Measurements from ENCODE around the gene LAMA2. TPM values are rescaled to one million over a fixed set of nuclear protein-coding genes. Genes with fewer than 3 reads are reported as not detected.
"Not testable (repeated sequence)": the region's sequence is repeated elsewhere in the genome, so short reads cannot be mapped to it uniquely, and the experiment has no call there.

The LAMA2 gene
- total and polyA plus RNA-seq, 7 donors, result 0.46 to 131 (median 59.6) TPM

DNA sequence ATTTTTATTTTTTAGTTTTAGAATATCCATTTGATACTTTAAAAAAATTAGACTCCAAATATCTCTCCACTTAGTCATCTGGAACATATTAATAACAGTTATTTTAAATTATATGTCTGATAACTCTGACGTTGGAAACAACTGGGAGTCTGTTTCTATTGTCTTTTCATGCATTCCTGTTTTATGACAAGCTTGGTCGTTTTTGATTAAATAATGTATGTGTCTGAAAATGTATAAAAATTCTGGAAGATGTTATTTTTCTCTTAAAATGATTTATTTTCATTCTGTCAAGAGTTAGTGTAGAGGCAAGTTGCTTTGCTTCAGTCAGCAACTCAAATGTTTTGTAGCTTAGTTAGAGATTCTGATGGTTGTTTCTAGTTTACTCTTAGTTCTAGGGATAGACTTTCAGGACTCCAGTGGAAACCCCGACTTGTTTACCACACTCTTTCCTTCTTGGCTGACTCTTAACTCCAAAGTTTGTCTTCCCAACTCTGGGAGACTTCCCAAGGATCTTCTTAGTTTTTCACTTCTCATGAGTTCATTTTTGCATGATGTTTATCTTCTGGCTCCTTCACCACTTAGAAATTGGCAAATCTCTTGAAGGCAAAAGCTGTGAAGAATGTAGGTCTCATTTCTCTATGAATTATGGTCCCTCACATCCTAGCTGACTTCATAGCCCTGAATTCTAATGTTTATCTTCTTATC lies 190.9 kb downstream of the LAMA2 start:
- H3K27ac ChIP-seq, result peak overlapping the region in 1 of 4 donors; percentile 9
- H3K36me3 ChIP-seq, result no peaks in the 10 kb centered on the region
- H3K27me3 ChIP-seq, result no peaks in the 10 kb centered on the region
- no peak for TF ChIP-seq POLR2AphosphoS5 (IDR thresholded peaks at IDR 0.05)
- H3K4me1 ChIP-seq, result peaks cover 0 to 6% (median 3%) of the 10 kb centered on the region in 4 donors
- no peaks in the 10 kb centered on the region for H3K9me3 ChIP-seq
- 41 to 51% methylated on average over 3 of the region's 3 CpGs for WGBS, 2 donors
- no peak overlapping the region for H3K4me3 ChIP-seq
- DNase-seq, result no peak
- intact Hi-C loops (cut with DNase I), result no loop called here

GRCh38 chr6:129084406-129084805 lies 201.5 kb downstream of the LAMA2 start:
- DNase-seq, result no peak
- Histone ChIP-seq H3K4me3 (no peak overlapping the region), H3K9me3 (no peaks in the 10 kb centered on the region), H3K27ac (no peak overlapping the region), H3K36me3 (no peaks in the 10 kb centered on the region), H3K27me3 (no peaks in the 10 kb centered on the region), H3K4me1 (no peaks in the 10 kb centered on the region)
- intact Hi-C loops (cut with DNase I), result no loop called here
- TF ChIP-seq EP300 (IDR thresholded peaks at IDR 0.05) (no peak), POLR2A (IDR thresholded peaks at IDR 0.05) (no peak), POLR2AphosphoS5 (IDR thresholded peaks at IDR 0.05) (no peak)
- TF ChIP-seq, protein P1, sequence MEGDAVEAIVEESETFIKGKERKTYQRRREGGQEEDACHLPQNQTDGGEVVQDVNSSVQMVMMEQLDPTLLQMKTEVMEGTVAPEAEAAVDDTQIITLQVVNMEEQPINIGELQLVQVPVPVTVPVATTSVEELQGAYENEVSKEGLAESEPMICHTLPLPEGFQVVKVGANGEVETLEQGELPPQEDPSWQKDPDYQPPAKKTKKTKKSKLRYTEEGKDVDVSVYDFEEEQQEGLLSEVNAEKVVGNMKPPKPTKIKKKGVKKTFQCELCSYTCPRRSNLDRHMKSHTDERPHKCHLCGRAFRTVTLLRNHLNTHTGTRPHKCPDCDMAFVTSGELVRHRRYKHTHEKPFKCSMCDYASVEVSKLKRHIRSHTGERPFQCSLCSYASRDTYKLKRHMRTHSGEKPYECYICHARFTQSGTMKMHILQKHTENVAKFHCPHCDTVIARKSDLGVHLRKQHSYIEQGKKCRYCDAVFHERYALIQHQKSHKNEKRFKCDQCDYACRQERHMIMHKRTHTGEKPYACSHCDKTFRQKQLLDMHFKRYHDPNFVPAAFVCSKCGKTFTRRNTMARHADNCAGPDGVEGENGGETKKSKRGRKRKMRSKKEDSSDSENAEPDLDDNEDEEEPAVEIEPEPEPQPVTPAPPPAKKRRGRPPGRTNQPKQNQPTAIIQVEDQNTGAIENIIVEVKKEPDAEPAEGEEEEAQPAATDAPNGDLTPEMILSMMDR (IDR thresholded peaks at IDR 0.05), result no peak

GRCh38 chr6:129088481-129088880 lies 205.5 kb downstream of the LAMA2 start:
- intact Hi-C loops (cut with DNase I); H3K4me3 ChIP-seq; DNase-seq; H3K27me3 ChIP-seq; H3K4me1 ChIP-seq; H3K9me3 ChIP-seq; H3K27ac ChIP-seq; H3K36me3 ChIP-seq: not testable (repeated sequence)
- WGBS, 2 donors, result 94 to 97% methylated on average over 26 of the region's 26 CpGs

- 91 to 95% methylated on average over 1 of the region's 1 CpG for WGBS, 2 donors
- Histone ChIP-seq H3K36me3 (no peaks in the 10 kb centered on the region), H3K27me3 (no peaks in the 10 kb centered on the region), H3K27ac (no peak overlapping the region), H3K4me1 (peaks cover 0 to 7% (median 1%) of the 10 kb centered on the region in 4 donors), H3K9me3 (no peaks in the 10 kb centered on the region), H3K4me3 (no peak overlapping the region)
- intact Hi-C loops (cut with DNase I), result no loop called here
- no peak for DNase-seq
- TF ChIP-seq, protein P1 (IDR thresholded peaks at IDR 0.05), result no peak
These were observed 206.4 kb downstream of the LAMA2 start for GRCh38 chr6:129089357-129089756.

DNA sequence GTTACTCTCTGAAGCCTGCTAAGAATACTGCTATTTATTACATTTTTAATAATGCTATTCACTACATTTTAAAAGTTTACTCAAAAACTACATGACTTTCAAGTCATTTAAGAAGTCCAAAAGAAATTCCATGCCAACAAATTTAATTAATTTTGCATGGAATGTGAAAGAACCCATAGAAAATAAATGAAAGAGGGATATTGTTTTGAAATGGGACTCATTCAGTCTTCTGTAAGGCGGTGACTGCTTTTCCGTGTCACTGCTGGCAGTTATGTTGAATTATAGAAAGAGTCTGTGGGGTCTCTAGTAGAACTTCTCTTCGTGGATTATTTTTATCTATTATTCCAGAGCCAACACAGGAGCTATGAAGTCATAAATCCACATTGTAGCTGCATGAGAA lies 211.2 kb downstream of the LAMA2 start:
- DNase-seq, result no peak
- no peak overlapping the region for H3K27ac ChIP-seq
- WGBS, 2 donors, result 55 to 60% methylated on average over 3 of the region's 3 CpGs
- peaks cover 0 to 9% (median 2%) of the 10 kb centered on the region in 4 donors for H3K4me1 ChIP-seq
- H3K36me3 ChIP-seq, result no peaks in the 10 kb centered on the region
- no peak for TF ChIP-seq POLR2AphosphoS5 (IDR thresholded peaks at IDR 0.05)
- TF ChIP-seq, protein P1 (IDR thresholded peaks at IDR 0.05), result no peak
- TF ChIP-seq EP300 (IDR thresholded peaks at IDR 0.05), result no peak
- TF ChIP-seq POLR2A (IDR thresholded peaks at IDR 0.05), result no peak
- no peaks in the 10 kb centered on the region for H3K27me3 ChIP-seq
- H3K9me3 ChIP-seq, result no peaks in the 10 kb centered on the region
- intact Hi-C loops (cut with DNase I), result no loop called here
- no peak overlapping the region for H3K4me3 ChIP-seq

- intact Hi-C loops (cut with DNase I), result no loop called here
- H3K4me1 ChIP-seq, result peaks cover 0 to 9% (median 2%) of the 10 kb centered on the region in 4 donors
- H3K4me3 ChIP-seq, result no peak overlapping the region
- DNase-seq, result no peak
- no peaks in the 10 kb centered on the region for H3K36me3 ChIP-seq
- 85 to 90% methylated on average over 3 of the region's 3 CpGs for WGBS, 2 donors
- TF ChIP-seq, protein P1 (IDR thresholded peaks at IDR 0.05), result no peak
- TF ChIP-seq POLR2A (IDR thresholded peaks at IDR 0.05) (no peak), EP300 (IDR thresholded peaks at IDR 0.05) (no peak)
- no peak overlapping the region for H3K27ac ChIP-seq
- no peaks in the 10 kb centered on the region for H3K27me3 ChIP-seq
- H3K9me3 ChIP-seq, result no peaks in the 10 kb centered on the region
These were observed 213.8 kb downstream of the LAMA2 start for GRCh38 chr6:129096651-129097290.

All from sigmoid colon (tissue), 7 donors.